GDM1 (cell line): Measurements from ENCODE around the gene KDM5C.

Experiments used
- DNase-seq: peaks from one replicate; lab custom pipeline; 2025; lab: John Stamatoyannopoulos, UW

Gene KDM5C

DNA sequence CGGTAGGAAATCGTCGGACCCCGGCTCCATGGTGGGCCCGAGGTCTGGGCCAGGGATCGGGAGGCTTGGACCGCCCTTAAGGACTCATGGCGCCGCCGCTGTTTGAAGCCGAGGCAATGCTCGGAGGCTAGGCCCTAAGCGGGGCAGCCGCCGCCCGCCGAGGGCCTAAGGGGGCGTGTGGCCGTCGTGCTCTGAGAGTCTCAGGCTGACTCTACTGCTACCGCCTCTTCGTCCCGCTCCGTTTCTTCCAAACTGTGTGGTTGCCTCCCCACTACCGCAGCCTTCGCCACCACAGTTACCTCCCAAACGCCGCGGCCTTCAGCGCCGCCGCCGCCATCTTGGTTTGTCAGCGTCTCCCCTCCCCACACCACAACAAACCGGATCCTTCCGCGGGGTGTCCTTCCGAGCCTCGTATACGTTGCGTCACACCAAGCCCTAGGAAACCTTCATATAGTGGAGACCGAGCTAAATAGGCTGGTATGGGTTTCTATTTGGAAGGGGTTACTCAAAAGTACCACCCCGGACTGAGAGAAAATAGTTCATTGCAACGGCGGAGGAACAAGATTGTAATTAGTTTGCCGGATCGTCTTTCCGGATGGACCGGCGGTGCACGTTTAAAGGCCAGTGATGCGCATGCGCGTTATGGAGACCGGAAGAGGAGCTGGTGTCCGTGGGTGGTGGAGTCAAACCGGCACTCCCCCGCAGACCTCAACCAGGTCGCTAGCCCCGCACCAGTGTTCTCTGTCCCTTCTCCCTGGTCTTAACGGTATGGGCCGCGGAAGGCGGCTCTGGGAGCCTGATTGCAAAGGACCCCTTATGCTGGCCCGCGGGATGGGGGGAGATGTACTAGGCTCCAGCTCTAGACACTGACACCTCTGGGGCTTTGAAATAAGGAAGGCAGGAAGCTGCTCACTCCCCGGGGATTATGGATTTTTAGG is at the start of gene KDM5C:
TSS of gene KDM5C (minus strand) at position 348 of the 938 bp plus-strand sequence. CDS start at position 30, 318 bp downstream.
- DNase-seq: peak; percentile 84

DNA sequence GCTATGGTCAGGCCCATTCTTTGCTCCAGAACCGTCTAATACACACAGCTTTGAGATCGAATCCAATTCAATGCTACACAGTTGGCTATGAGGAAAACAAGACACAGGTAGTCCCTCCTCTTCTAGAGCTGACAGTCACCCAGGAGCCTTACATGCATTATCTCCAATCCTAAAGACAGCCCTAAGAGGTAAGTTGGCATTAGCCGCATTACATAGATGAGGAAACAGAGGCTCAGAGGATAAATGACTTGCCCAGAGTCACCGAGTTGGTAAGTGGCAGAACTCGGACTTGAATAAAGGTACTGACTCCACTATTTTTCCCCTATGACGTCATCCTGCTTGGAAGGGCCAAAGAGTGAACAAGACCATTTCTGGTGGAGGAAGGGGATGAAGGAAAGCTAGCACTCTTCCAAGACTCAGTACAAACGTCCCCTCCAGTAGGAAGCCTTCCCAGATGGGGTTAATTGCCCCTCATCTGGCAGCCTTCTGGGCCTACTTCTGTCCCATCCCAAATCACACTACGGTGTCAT is 47.9 kb upstream of the KDM5C start:
- no peak for DNase-seq

- DNase-seq: no peak
Measured at GRCh38 chrX:53269536-53270107, 44.6 kb upstream of the KDM5C start.

GRCh38 chrX:53268173-53268572 is 43.2 kb upstream of the KDM5C start:
- DNase-seq: no peak

- DNase-seq: no peak
Measured at GRCh38 chrX:53266914-53267313, 41.9 kb upstream of the KDM5C start.

DNA sequence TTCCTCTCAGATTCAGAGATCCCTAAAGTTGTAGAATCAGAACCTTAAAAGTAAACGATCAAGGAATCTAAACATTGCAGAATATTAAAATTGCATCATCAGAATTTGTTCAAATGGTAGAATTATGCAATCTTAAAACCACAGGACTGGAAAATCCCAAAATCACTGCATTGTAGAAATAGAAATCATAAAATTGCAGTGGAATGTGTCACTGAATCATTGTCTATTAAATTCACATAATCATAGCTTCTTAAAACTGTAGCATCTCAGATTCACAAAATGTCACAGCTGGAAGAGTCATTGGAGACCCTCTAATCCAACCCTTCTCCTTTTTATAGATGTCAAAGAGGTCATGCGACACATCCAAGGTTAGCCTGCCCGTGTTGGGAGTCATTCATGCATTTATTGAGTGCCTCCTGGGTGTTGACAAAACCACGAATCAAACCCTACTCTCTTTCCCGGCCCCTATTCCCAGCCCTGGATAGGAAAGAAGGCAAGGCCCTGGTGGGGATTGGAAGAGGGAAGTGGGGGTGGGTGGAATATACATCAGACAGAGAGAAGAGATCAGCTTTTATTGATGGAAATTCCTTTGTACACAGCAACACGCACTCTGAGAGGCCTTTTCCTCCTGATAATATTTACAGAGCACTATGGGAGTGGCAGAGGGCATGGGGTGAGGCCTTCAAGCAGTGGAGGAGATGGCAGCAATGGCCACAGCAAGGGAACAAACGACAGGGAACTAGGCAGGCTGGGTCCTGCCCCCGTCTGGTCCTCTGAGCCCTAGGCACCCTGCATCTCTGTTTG is 41.0 kb upstream of the KDM5C start:
- DNase-seq: no peak

GRCh38 chrX:53263597-53264094 is 38.6 kb upstream of the KDM5C start:
- no peak for DNase-seq

- peak; percentile 38 for DNase-seq
Measured at GRCh38 chrX:53262918-53263394, 37.9 kb upstream of the KDM5C start.

DNA sequence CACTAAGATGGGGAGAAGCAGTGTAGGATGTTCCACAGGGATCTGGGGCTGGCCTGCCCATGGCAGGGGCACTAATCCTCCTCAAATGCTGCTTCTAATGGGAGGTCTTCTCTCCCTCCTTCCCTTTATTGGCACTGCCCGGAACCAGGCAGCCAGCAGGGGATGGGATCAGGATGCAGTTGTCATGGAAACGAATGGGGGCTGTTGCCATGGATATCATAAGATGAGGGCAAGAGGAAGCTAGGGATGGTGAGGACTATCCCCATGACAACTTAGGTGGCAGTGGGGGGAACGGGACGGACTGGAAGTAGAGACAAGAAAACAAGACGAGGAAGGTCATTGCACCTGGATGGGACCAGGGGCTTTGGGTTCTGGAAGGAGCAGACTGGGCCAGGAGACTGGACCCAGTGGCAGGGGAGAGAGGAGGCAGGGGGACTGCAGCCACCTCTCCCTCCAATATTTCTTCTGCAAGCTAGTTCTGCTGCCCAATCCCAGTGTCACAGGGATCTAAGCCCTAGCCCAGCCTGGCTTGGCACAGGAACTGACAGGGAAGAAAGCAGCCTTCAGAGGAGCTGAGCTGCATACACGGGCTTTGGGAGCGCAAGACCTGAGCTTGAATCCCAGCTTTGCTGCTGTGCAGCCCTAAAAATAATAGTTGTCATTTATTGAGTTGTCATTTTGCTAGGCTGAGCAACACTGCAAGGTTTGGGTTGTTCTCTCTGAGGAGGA is 37.3 kb upstream of the KDM5C start:
- no peak for DNase-seq

DNA sequence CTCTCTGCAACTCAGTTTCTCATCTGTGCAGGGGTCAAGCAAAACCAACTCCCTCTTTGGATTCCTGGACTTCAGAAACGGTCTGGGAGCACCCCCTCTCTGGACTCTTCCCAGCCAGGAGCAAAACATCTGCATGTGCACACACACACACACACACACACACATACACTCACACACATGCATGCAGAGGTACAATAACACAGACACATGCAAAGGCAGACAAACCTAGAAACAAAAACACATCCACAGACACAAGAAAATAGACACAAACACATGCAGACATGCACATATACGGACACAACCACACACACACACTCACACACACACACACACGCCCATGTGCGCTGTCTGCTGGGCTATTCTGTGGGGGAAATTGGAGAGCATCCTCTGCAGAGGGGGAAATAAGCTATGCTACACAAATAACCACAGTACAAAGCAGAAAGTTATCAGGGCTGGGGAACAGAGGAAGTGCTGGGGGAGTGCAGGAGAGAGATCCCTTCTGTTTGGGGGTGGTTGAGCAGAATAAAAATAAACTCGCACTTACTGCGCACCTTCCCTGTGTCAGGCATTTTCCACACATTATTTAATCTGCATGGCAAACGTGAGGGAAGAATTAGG is 36.5 kb upstream of the KDM5C start:
- DNase-seq: no peak

DNA sequence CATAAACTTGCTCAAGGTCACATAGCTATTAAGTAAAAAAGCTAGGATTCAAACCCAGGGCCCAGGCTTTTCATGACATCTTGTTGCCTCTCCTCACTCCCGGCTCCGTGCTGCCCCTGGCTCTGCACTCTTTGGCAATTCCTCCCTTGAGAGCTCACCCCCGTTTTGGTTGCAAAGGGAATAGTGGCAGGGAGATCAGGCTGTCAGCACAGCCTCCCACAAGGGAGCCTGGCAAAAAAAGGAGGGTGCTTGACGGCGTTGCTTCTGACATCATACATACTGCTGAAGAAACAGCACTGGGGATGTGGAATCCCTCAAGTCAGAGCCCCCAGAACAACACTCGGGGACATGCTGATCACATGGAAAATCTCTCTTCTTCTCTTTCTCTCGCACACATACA is 35.8 kb upstream of the KDM5C start:
- no peak for DNase-seq

GRCh38 chrX:53257670-53258423 is 32.8 kb upstream of the KDM5C start:
- no peak for DNase-seq

- DNase-seq: no peak
Measured at GRCh38 chrX:53257166-53257565, 32.2 kb upstream of the KDM5C start.

- no peak for DNase-seq
Measured at GRCh38 chrX:53256446-53257041, 31.5 kb upstream of the KDM5C start.

DNA sequence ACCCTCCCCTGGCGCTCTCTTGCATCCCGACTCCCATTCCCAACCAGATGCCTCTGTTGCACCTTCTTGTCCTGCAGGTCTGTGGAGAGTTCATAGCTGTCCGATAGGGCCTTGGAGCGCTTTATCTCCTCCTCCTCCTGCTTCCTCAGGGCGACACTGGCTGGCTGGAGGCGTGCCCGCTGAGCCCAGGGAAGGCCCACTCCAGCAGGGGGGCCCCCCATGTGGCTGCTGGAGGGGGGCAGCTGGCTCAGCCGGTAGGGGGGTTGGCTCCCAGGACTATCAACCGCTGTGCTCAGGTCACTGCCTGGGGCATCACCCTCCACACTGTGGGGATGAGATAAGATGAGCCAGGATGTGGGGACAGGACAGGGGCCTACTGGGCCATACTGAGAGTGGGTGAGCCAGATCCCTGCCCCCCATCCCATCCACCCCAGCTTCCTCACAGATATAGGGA is 30.8 kb upstream of the KDM5C start:
- DNase-seq: no peak

- DNase-seq: no peak
Measured at GRCh38 chrX:53254570-53255461, 29.8 kb upstream of the KDM5C start.

GRCh38 chrX:53253293-53254020 is 28.4 kb upstream of the KDM5C start:
- no peak for DNase-seq

- DNase-seq: no peak
Measured at GRCh38 chrX:53251307-53251706, 26.3 kb upstream of the KDM5C start.
